Esophagus mucosa (tissue), 1 donor: ENCODE measurements around the gene KRT34. TPM values are rescaled to one million over a fixed set of nuclear protein-coding genes. Genes with fewer than 3 reads are reported as not detected.
"Not testable (repeated sequence)": the region's sequence is repeated elsewhere in the genome, so short reads cannot be mapped to it uniquely, and the experiment has no call there.

Experiments used
- ATAC-seq: fragments of 200-7000 bp; cut with Tn5 transposase; one replicate; pipeline ENCODE4 v1.9.1; 2020
- total RNA-seq: library from RNA; stranded (reverse); gene quantifications from one replicate; pipeline ENCODE4 v1.2.4, GENCODE V29; 2023
- donor health status: DM: yes; HTN: yes; CAD: no.

The KRT34 gene
- 0.44 TPM for total RNA-seq

DNA sequence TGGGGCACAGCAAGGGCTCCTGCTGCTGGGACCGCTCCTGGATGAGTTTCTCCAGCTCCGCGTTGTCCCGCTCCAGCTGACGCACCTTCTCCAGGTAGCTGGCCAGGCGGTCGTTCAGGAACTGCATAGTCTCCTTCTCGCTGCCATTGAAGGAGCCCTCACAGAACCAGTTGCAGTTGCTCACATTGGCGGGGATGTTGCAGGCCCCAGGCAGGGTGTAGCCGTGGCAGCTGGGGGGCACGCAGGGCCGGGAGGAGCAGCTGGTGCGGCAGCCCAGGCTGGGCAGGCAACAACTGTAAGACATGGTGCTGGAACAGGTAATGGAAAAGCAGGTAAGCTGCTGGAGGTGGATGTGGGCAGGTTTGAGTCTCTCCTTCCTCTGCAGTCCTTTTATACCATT lies at the start of gene KRT34:
Gene KRT34, minus strand, starts transcription at position 364 of the 400 bp plus-strand sequence. Its CDS starts 60 bp downstream, at position 304.
- not testable (repeated sequence) for ATAC-seq

DNA sequence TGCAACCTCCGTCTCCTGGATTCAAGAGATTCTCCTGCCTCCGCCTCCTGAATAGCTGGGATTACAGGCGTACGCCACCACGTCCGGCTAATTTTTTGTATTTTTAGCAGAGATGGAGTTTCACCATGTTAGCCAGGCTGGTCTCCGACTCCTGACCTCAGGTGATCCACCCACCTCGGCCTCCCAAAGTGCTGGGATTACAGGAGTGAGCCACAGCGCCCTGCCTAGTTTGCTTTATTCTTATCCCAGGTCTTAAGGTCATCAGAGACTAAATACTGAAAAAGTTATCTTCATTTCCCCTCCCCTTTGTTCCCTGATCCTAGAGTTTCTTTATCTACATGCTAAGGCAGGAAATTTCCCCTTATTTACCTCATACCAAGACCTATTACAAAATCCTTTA lies 48.3 kb upstream of the KRT34 start:
- ATAC-seq = not testable (repeated sequence)

DNA sequence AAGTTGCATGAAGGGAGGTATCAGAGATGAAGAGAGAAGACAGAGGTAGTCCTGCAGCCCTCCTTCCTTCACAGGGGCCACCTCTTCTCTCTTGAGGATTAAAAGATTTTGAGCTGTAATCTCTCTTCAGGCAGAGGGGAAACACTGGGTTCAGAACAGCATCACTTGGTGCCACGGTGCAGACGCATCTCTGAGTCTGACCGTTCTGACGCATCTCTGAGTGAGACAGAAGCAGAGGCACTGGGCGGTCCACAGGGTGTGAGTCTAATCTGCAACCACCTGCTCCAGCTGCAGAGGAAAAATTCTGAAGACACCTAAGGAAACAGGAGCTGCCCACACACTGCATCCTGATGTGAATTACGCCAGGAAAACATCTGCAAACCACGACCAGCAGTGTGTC lies 47.6 kb upstream of the KRT34 start:
- no peak for ATAC-seq

DNA sequence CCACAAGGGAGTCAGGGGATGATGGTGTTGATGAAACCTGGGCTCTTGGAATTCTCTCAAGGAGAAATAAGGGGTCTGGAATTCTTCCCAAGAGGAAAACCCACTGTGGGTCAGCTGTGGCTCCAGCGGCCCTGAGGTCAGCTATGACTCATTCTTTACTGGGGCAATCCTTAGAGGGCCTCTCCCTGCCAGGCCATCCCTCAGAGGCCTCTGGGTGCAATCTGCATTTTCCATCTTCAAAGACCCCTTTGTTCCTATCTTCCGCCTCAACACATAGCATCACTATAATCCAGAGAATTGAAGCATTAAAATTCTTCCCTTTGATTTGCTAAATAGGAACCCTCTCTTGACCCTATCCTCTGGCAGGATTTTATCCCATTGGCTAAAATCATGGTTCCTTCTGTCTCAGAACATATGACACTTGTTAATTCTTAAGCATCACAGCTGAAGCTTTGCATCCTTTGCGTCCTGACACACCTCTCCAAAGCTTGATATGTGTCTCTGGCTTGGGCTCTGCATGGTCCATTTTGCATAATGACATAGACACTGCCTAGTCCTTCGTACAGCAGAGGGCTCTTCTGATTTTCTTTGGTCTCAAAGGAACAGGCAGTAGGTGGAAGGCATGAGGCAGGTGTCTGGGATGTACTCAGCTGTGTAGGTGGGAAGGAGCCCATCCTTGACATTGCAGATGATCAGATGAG lies 46.6 kb upstream of the KRT34 start:
- no peak for ATAC-seq

- no peak for ATAC-seq
These were observed 42.1 kb upstream of the KRT34 start, which contains the start of gene KRT37 for GRCh38 chr17:41424111-41424635. TSS of gene KRT37 (minus strand) at chr17:41424585. CDS start at chr17:41424523, 62 bp downstream.

- ATAC-seq = not testable (repeated sequence)
These were observed 40.5 kb upstream of the KRT34 start for GRCh38 chr17:41422586-41422985.

- ATAC-seq = no peak
These were observed 39.5 kb upstream of the KRT34 start for GRCh38 chr17:41421617-41422016.

- ATAC-seq = peak; percentile 79
These were observed 39.0 kb upstream of the KRT34 start for GRCh38 chr17:41421116-41421515.

DNA sequence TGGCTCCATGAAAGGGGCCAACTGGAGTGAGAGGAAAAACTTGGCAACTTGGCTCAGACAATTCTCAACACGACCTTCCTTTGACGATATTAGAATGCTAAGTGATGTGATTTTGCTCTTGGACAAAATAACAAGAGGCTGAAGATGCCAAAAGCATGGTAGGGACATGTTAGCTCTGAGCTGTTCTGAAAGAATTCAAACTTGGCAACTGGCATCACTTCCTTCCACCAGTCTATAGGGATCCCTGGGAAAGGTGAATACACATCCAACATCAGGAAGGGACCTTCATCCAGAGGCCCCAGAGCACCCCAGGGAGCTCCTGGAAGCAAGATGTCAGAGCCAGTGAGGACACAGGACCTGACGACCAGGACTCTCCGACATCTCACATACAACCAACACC lies 38.0 kb upstream of the KRT34 start:
- ATAC-seq = peak; percentile 36

- ATAC-seq = no peak
These were observed 37.6 kb upstream of the KRT34 start for GRCh38 chr17:41419716-41420115.

DNA sequence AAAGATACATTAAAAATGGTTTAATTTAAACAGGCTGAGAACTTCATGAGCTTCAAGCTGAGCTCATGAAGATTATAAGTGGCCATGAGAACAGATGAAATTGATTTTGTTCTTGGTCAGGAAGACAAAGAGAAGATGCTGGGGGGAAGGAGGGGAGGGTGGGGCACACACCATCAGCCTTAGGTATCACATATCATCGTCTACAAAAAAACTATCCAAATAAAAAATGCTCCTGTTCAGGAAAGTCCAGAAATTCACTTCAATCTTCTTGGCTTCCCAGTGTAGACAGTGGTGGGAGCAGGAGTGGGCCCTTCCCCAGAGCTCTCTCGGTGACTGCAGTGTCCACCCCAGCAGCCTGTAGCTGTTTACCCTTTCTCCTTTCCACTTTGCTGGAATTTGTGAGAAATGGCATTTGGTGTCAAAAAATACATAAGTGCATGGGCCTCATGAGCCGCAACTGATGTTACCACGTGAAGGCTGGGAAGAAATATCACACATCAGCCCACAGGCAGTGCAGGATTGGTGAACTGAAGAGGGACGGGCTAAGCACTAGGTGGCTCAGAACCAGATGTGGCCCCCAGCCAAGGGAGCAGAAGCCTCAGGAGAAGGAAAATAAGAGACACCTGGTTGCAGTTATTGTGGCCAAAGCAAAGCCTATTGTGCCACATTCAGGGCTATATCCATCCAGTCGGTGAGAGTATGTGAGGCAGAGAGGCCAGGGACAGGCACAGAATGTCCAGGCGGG lies 36.2 kb upstream of the KRT34 start:
- no peak for ATAC-seq

DNA sequence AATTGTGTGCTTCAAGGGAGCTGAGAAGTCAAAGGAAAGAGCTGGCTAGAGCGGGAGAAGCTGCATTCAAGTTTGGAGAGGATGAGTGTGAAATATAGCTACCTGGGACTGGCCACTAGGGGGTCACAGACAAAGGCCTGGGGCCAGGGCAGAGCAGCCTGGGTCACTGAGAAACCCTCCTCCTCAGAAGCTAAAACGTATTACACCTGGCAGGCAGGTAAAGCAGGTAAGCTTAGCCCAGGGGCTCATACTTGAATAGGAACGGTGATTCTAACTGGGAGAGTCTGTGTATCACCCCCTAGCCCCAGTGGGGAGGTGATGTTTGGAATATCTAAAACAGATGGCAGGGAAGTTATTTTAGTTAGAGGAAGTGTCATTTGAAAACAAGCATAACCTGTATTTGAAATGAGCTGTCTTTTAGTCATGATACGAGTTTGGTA lies 35.5 kb upstream of the KRT34 start:
- ATAC-seq = peak; percentile 66

DNA sequence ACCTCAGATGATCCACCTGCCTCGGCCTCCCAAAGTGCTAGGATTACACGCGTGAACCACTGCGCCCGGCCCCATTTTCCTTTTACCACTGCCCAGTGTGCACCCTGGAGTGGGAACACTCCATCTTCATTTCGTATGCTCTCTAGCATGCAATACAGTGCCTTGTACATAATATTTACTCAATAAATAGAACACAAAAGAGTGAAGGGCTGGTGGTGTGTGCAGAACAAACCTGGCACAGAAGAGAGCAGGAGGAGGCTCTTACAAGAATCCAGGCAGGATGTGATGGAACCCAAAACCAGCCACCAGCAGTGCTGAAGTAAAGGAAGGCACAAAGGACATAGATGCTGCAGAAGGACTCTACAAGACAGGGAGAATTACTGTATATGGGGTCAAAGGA lies 35.0 kb upstream of the KRT34 start:
- ATAC-seq = no peak

GRCh38 chr17:41416479-41416878 lies 34.4 kb upstream of the KRT34 start:
- no peak for ATAC-seq

DNA sequence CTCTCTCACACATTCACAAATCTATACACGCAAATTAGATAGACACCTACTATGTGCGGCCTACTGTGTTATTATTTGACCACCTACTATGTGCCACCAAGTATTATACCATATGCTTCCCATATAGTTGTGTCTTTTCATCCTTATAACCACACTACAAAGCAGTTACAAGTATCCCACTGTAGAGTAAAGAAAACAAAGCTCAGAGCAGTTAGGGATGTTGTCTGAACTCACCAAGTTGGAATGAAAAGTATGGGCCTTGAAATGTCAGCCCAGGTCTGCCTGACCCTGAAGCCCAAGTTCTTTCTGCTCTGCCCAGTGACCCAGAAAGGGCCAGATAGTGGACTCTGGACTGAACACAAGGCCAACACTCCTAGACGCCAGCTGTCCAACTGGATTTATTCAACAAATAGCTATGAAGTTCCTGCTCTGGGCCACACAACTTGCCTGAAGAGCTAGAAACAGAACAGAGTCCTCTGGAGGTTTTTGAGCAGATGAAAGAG lies 33.8 kb upstream of the KRT34 start:
- no peak for ATAC-seq

DNA sequence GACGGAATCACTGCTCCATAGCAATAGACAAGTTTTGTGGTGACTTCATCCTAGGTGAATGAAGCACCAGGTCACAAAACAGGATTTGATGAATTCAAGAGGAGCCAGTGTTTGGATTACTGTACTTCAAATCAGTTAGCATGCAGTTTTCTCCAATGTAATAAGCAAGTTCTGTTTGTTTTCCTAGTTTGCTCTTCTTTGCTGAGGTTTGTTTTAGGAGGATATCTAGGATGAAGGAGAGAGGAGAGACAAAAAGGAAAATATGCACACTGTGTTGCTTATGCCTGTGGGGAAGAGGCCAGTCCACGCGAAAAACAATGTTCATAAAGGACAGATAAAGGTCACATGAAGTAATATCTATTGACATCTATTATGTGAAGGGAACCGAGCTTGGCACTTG lies 33.3 kb upstream of the KRT34 start:
- no peak for ATAC-seq

DNA sequence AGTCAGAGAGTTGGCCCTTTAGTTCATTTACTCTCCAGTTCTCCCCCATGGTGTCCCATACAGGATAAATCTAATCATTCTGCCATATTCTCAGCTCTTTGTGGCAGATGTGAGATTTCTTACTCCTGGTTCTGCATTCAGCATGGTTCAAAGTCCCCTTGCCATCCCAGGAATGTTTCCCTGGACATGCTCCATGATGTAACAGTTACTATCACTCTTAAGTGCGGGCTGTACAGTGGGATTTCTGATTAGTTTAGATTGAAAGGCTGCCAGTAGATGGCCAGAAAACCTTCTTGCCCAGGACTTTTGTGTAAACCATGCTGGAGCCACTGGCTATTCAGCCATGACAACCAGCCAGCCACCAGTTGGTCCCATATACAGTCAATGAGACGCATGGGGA lies 31.9 kb upstream of the KRT34 start:
- ATAC-seq = no peak

DNA sequence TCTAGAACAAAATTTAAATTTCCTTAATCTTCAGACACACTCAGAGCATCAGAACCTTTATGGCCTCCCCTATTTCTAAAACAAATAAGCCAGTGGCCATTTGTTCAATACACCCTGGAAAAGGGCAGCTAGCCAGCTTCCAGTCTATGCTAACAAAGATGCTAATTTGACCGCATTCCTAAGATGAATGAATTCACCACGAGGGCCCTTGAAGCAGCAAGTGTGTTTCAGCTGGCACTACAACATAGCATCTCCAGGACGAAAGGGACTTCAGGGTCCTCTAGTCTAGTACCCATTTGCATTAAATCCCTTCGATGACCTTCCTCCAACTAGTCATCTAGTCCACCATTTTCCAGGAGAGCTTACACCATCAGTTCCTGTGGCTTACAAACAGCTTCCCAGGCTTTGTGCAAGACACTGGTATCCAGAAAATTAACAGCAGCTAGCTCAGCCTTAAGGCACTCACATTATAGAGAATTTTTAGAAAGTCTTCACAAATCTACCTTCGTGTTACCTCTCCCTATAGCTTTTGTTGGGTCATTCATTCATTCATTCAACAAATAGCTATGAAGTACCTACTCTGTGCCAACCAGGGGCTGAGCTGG lies 31.3 kb upstream of the KRT34 start:
- ATAC-seq = no peak

DNA sequence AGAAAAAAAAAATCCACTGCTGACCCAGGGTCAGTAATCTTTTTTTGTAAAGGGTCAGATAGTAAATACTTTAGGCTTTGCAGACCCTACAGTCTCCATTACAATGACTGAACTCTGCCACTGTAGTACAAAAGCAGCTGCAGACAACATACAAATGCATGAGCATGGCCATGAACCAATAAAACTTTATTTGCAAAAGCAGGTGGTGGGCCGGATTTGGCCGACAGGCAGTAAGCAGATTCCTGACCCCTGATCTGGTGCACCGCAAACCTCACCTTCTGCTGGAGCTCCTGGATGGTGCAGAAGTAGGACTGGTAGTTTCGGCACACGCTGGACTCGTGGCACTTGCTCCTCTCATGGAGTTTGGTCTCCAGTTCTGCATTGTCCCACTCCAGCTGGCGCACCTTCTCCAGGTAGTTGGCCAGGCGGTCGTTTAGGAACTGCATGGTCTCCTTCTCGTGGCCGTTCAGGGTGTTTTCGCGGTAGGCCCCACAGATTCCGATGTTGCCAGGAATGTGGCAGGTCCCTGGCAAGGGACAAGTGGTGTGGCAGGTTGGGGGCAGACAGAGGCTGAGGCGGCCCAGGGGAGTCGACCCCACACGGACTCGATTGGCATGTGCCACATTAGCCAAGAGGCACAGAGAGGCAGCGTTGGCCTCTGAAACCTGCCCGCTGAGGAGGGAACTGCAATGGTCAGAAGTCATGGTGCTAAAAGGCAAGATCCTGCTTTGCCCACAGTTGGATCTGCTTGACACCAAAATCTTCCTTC lies 29.1 kb upstream of the KRT34 start:
- no peak for ATAC-seq

- ATAC-seq = no peak
These were observed 25.1 kb upstream of the KRT34 start for GRCh38 chr17:41407226-41407625.

DNA sequence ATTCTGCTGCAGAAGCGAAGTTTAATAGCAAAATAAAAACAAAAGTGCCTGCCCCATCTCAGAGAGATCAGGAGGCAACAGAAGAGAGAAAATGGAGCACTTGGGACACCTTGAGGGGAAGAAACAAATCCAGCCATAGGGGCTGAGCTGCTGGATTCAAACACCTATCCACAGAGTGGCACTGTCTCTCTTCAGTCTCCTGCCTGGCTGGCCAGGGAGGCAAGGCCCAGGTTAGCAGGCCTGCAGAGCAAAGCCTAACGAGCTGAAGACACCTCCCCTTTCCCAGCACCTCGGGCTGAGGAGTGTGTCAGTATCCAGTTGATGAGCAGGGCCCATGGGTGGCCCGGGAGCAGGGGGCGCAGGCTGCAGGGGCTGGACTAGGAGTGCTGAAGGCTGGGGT lies 24.1 kb upstream of the KRT34 start:
- ATAC-seq = peak; percentile 60

GRCh38 chr17:41404024-41404671 lies 22.0 kb upstream of the KRT34 start:
- ATAC-seq = peak; percentile 92
